ENCODE results near the gene PIK3R6.

The PIK3R6 gene

GRCh38 chr17:8776248-8776647 lies 91.2 kb downstream of the PIK3R6 start:
- Histone ChIP-seq H3K9ac (ENCODE audit: low read depth, low read length, poor library complexity, severe bottlenecking) (no peak overlapping the region), H3K4me2 (ENCODE audit: low read depth, low read length, poor library complexity, severe bottlenecking) (no peak overlapping the region), H3K4me3 (ENCODE audit: low read length, poor library complexity, severe bottlenecking) (no peak overlapping the region), H3K4me1 (ENCODE audit: insufficient read depth, low read length, poor library complexity, severe bottlenecking) (peaks cover 10% of the 10 kb centered on the region), H3K27me3 (ENCODE audit: insufficient read depth, low read length, poor library complexity, severe bottlenecking) (no peaks in the 10 kb centered on the region), H4K20me1 (ENCODE audit: insufficient read depth, low read length, poor library complexity, severe bottlenecking) (no peaks in the 10 kb centered on the region), H3F3A (ENCODE audit: low read depth) (no peaks in the 10 kb centered on the region), H3K9me3 (ENCODE audit: insufficient read depth, low read depth, low read length) (peaks cover 4% of the 10 kb centered on the region; the same call in 1 of the 2 replicates), H2AFZ (ENCODE audit: low read length) (no peak overlapping the region), H3K9me2 (replicated peaks; ENCODE audit: low read depth, low read length) (no peaks in the 10 kb centered on the region), H3K79me2 (ENCODE audit: insufficient read depth, low read length) (no peaks in the 10 kb centered on the region), H3K36me3 (ENCODE audit: insufficient read depth, low read length) (no peaks in the 10 kb centered on the region)
- TF ChIP-seq EZH2phosphoT487 (IDR thresholded peaks at IDR 0.05; ENCODE audit: borderline replicate concordance), result no peak
- no peak for TF ChIP-seq CTCF (conservative IDR thresholded peaks at IDR 0.05; ENCODE audit: low read length)

GRCh38 chr17:8766731-8767130 lies 100.7 kb downstream of the PIK3R6 start:
- Histone ChIP-seq H3K36me3 (ENCODE audit: insufficient read depth, low read length) (no peaks in the 10 kb centered on the region), H3K4me2 (ENCODE audit: low read depth, low read length, poor library complexity, severe bottlenecking) (no peak overlapping the region), H2AFZ (ENCODE audit: low read length) (no peak overlapping the region), H4K20me1 (ENCODE audit: insufficient read depth, low read length, poor library complexity, severe bottlenecking) (no peaks in the 10 kb centered on the region), H3K9ac (ENCODE audit: low read depth, low read length, poor library complexity, severe bottlenecking) (no peak overlapping the region), H3F3A (ENCODE audit: low read depth) (no peaks in the 10 kb centered on the region), H3K9me3 (ENCODE audit: insufficient read depth, low read depth, low read length) (no peaks in the 10 kb centered on the region), H3K79me2 (ENCODE audit: insufficient read depth, low read length) (no peaks in the 10 kb centered on the region), H3K9me2 (replicated peaks; ENCODE audit: low read depth, low read length) (no peaks in the 10 kb centered on the region), H3K27me3 (ENCODE audit: insufficient read depth, low read length, poor library complexity, severe bottlenecking) (no peaks in the 10 kb centered on the region), H3K4me1 (ENCODE audit: insufficient read depth, low read length, poor library complexity, severe bottlenecking) (no peaks in the 10 kb centered on the region), H3K4me3 (ENCODE audit: low read length, poor library complexity, severe bottlenecking) (no peak overlapping the region)
- TF ChIP-seq EZH2phosphoT487 (IDR thresholded peaks at IDR 0.05; ENCODE audit: borderline replicate concordance), result no peak
- no peak for TF ChIP-seq CTCF (conservative IDR thresholded peaks at IDR 0.05; ENCODE audit: low read length)

- Histone ChIP-seq H3K4me3 (ENCODE audit: low read length, poor library complexity, severe bottlenecking) (no peak overlapping the region), H4K20me1 (ENCODE audit: insufficient read depth, low read length, poor library complexity, severe bottlenecking) (no peaks in the 10 kb centered on the region)
- no peak for TF ChIP-seq CTCF (conservative IDR thresholded peaks at IDR 0.05; ENCODE audit: low read length)
- TF ChIP-seq EZH2phosphoT487 (IDR thresholded peaks at IDR 0.05; ENCODE audit: borderline replicate concordance), result no peak
These were observed 105.5 kb downstream of the PIK3R6 start for GRCh38 chr17:8762012-8762411.

More at GRCh38 chr17:8762012-8762411, 105.5 kb downstream of the PIK3R6 start:
- Histone ChIP-seq H3K9me3 (ENCODE audit: insufficient read depth, low read depth, low read length) (no peaks in the 10 kb centered on the region), H3K4me2 (ENCODE audit: low read depth, low read length, poor library complexity, severe bottlenecking) (no peak overlapping the region), H3K79me2 (ENCODE audit: insufficient read depth, low read length) (no peaks in the 10 kb centered on the region), H2AFZ (ENCODE audit: low read length) (no peak overlapping the region), H3F3A (ENCODE audit: low read depth) (no peaks in the 10 kb centered on the region), H3K9me2 (replicated peaks; ENCODE audit: low read depth, low read length) (no peaks in the 10 kb centered on the region), H3K36me3 (ENCODE audit: insufficient read depth, low read length) (no peaks in the 10 kb centered on the region), H3K27me3 (ENCODE audit: insufficient read depth, low read length, poor library complexity, severe bottlenecking) (no peaks in the 10 kb centered on the region), H3K9ac (ENCODE audit: low read depth, low read length, poor library complexity, severe bottlenecking) (no peak overlapping the region), H3K4me1 (ENCODE audit: insufficient read depth, low read length, poor library complexity, severe bottlenecking) (no peaks in the 10 kb centered on the region)
